ENCODE data around the gene C4orf36.

GRCh38 chr4:86831262-86832130 lies 60.7 kb downstream of the C4orf36 start:
- TF ChIP-seq CTCF (IDR thresholded peaks at IDR 0.05): no peak
- TF ChIP-seq POLR2A (IDR thresholded peaks at IDR 0.05): no peak

Measured in right lobe of liver (tissue), 4 donors.